Activated CD8-positive, alpha-beta memory T cell treated with anti-CD3 and anti-CD28 coated beads for 24 hours (primary cell): Measurements from ENCODE around the gene ZNF135.

Experiments used
- DNase-seq: peaks from one replicate; pipeline ENCODE4 v3.0.0-alpha.2; 2020

ZNF135 gene

GRCh38 chr19:58096884-58097283, 37.8 kb downstream of the ZNF135 start:
- no peak for DNase-seq

- DNase-seq: no peak
Observed at GRCh38 chr19:58097349-58097748, 38.3 kb downstream of the ZNF135 start.

GRCh38 chr19:58097781-58098681, 38.9 kb downstream of the ZNF135 start, which contains the start of gene ZSCAN18:
TSS of gene ZSCAN18 (minus strand) at chr19:58098231. CDS start at chr19:58090267, 7,964 bp downstream.
- DNase-seq: peak; percentile 97

DNA sequence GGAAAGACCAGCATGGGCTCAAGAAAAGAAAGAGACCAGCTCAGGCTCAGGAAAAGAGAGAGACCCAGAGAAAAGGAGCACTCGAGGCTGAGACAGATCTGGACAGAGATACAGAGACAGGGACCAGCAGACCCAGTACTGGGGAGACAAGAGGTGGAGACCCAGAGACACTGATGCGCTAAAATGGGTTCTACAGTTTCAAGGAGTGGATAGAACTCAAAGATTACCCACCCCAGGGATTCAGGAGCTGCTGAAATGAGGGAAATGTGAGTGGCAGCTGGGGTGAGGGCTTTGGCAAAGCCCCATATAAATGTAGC, 39.6 kb downstream of the ZNF135 start:
- DNase-seq: no peak

GRCh38 chr19:58107778-58108545, 48.9 kb downstream of the ZNF135 start:
- no peak for DNase-seq

DNA sequence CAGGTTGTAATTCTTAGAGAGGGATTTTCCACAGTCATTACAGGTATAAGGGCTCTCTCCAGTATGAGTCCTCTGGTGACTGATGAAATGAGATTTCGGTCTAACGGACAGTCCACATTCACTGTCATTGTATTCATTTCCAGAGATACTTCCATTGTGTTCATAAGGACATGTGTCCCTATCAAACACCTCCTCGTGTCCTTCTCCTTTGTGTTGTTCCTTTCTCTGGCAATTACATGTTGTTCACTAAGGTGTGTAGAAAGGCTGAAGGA, 49.4 kb downstream of the ZNF135 start:
- no peak for DNase-seq

DNA sequence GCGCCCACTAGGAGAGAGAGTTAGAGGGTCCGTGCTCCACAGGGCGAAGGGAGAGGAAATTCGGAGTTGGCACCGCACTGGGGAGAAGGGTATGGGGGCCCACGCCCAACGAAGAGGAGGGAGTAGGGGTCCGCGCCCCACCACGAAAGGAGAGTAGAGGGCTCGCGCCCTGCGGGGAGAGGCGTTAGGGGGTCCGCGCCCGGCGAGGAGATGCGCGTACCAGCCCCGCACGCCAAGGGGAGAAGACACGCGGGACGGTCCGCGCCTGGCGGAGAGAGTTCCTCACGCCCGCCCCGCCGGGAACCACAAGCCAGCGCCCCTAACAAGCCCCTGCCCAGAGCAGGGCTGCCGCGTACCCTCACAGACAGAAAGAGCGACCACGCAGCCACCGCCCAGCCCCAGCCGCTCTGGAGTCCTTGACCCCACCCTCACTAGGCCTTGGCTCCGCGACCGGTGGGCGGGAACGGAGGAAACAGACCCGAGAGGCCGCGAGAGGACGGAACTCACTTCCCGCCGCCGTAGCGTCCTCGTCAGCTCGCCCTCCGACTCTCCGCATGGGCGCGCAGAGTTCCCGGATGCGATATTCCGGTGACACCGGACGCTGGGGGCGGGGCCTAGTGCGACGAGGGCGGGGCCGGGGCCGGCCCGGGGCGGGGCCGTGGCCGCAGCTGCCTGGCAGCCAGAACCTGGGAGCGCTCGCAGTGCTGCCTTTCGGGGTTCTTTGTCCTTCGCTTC, 58.9 kb downstream of the ZNF135 start:
- DNase-seq: no peak

DNA sequence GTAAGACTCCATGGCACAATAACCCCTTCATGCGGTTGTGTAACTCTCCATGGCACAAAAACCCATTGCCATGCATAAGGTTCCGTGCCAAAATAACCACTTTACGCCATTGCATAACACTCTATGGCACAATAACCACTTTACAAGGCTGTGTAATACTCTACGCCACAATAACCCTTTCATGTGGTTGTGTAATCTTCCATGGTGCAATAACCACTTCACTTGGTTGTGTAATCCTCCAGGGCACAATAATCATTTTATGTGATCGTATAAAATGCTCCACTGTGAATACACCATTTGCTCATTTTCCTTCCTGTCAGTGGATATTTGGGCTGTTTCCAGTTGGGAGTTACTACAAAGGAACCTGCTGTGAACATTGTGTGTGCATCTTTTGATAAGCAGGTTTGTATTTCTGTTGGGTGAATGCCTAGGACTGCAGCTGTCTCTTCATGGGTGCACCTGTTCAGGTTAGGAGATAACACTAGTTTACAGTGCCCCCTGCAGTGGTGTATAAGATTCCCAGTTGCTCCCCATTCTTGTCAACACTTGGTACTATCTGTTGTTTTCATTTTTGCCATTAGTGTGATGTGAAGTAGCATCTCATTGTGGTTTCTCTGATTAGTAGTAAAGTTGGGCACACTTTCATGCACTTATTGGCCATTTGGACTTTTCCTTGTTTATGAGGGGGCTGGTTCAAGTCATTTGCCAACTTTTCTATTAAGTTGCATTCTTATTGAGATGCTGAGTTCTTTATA, 60.1 kb downstream of the ZNF135 start:
- no peak for DNase-seq
